ENCODE measurements around the gene RIC3.
A peak's percentile ranks its signal among the peaks of the same experiment; 100 is the strongest.
"Not testable (repeated sequence)": the region's sequence is repeated elsewhere in the genome, so short reads cannot be mapped to it uniquely, and the experiment has no call there.

RIC3 gene

GRCh38 chr11:8186429-8186828 is 17.6 kb upstream of the RIC3 start:
- DNase-seq = no peak

- no peak for DNase-seq
Observed at GRCh38 chr11:8183111-8183510, 14.3 kb upstream of the RIC3 start.

- no peak for DNase-seq
Observed at GRCh38 chr11:8180469-8180868, 11.6 kb upstream of the RIC3 start.

- no peak for DNase-seq
Observed at GRCh38 chr11:8178297-8178696, 9.5 kb upstream of the RIC3 start.

- no peak for DNase-seq
Observed at GRCh38 chr11:8177136-8177535, 8.3 kb upstream of the RIC3 start.

- peak; percentile 2 for DNase-seq
Observed at GRCh38 chr11:8167796-8168195, 1.0 kb downstream of the RIC3 start.

GRCh38 chr11:8164746-8165145 is 4.1 kb downstream of the RIC3 start:
- DNase-seq = no peak

GRCh38 chr11:8161627-8162304 is 7.1 kb downstream of the RIC3 start:
- DNase-seq = not testable (repeated sequence)

GRCh38 chr11:8156877-8157276 is 11.9 kb downstream of the RIC3 start:
- no peak for DNase-seq

- no peak for DNase-seq
Observed at GRCh38 chr11:8149726-8150125, 19.1 kb downstream of the RIC3 start.

GRCh38 chr11:8138526-8138925 is 30.3 kb downstream of the RIC3 start:
- no peak for DNase-seq

GRCh38 chr11:8127447-8127846 is 41.4 kb downstream of the RIC3 start:
- no peak for DNase-seq

- DNase-seq = no peak
Observed at GRCh38 chr11:8126649-8127289, 42.1 kb downstream of the RIC3 start.

GRCh38 chr11:8122173-8122764 is 46.6 kb downstream of the RIC3 start:
- DNase-seq = no peak

- no peak for DNase-seq
Observed at GRCh38 chr11:8111636-8112035, 57.2 kb downstream of the RIC3 start.

- DNase-seq = no peak
Observed at GRCh38 chr11:8110396-8110795, 58.4 kb downstream of the RIC3 start.

GRCh38 chr11:8109675-8110074 is 59.1 kb downstream of the RIC3 start:
- no peak for DNase-seq

GRCh38 chr11:8108421-8108820 is 60.4 kb downstream of the RIC3 start:
- no peak for DNase-seq

GRCh38 chr11:8107642-8108041 is 61.2 kb downstream of the RIC3 start:
- no peak for DNase-seq

GRCh38 chr11:8106679-8107078 is 62.1 kb downstream of the RIC3 start:
- DNase-seq = no peak

GRCh38 chr11:8105666-8106065 is 63.2 kb downstream of the RIC3 start:
- DNase-seq = no peak

GRCh38 chr11:8105133-8105532 is 63.7 kb downstream of the RIC3 start:
- DNase-seq = no peak

GRCh38 chr11:8103909-8104308 is 64.9 kb downstream of the RIC3 start:
- DNase-seq = no peak

- no peak for DNase-seq
Observed at GRCh38 chr11:8102965-8103364, 65.9 kb downstream of the RIC3 start.
